Trophoblast cell (in vitro differentiated cells and primary cell): ENCODE measurements around the gene CTBP2.

ENCODE experiments used
- DNase-seq, 2 donors: peaks; one replicate each; pipeline ENCODE4 v3.0.0-alpha.2; 2016
- H2AFZ ChIP-seq: 2 replicates; pipeline ENCODE4 v1.6.1; 2013; ENCODE audit warnings: low read length, moderate library complexity, mild to moderate bottlenecking; ENCODE audit not compliant: insufficient read depth, poor library complexity
- H2AK5ac ChIP-seq: 2 replicates; pipeline ENCODE4 v1.6.1; 2013; ENCODE audit warnings: mild to moderate bottlenecking, low read length
- H2BK120ac ChIP-seq: 2 replicates; pipeline ENCODE4 v1.6.1; 2013; ENCODE audit warnings: low read length, mild to moderate bottlenecking, moderate library complexity; ENCODE audit not compliant: insufficient read depth, poor library complexity
- H2BK12ac ChIP-seq: 2 replicates; pipeline ENCODE4 v1.6.1; 2013; ENCODE audit warnings: mild to moderate bottlenecking, low read length, moderate library complexity
- H2BK5ac ChIP-seq: 2 replicates; pipeline ENCODE4 v1.6.1; 2013; ENCODE audit warnings: low read length, low read depth, moderate library complexity, mild to moderate bottlenecking; ENCODE audit not compliant: poor library complexity
- H3K14ac ChIP-seq: 2 replicates; pipeline ENCODE4 v1.6.1; 2013; ENCODE audit warnings: mild to moderate bottlenecking, low read length
- H3K18ac ChIP-seq: 2 replicates; pipeline ENCODE4 v1.6.1; 2013; ENCODE audit warnings: mild to moderate bottlenecking, low read length
- H3K23ac ChIP-seq: 2 replicates; pipeline ENCODE4 v1.6.1; 2013; ENCODE audit warnings: low read length
- H3K27ac ChIP-seq: 2 replicates; pipeline ENCODE4 v1.5.1; 2013; ENCODE audit warnings: low read depth, mild to moderate bottlenecking, inconsistent platforms, low read length, moderate library complexity
- H3K27me3 ChIP-seq: 2 replicates; pipeline ENCODE4 v1.6.1; 2013; ENCODE audit warnings: inconsistent platforms, mild to moderate bottlenecking, low read length, moderate library complexity; ENCODE audit not compliant: insufficient read depth
- H3K36me3 ChIP-seq, 2 experiments: 1 replicate in 1 of 2; 2 replicates in 1 of 2; pipeline ENCODE4 v1.6.1; 2013; ENCODE audit warnings: low read length in 2 of 2, mild to moderate bottlenecking in 2 of 2, moderate library complexity in 1 of 2; ENCODE audit not compliant: insufficient read depth in 2 of 2, control insufficient read depth in 1 of 2
- H3K4ac ChIP-seq: 2 replicates; pipeline ENCODE4 v1.6.1; 2013; ENCODE audit warnings: low read depth, mild to moderate bottlenecking, low read length, moderate library complexity
- H3K4me1 ChIP-seq, 2 experiments: 1 replicate in 1 of 2; 2 replicates in 1 of 2; pipeline ENCODE4 v1.6.1; 2013; ENCODE audit warnings: low read length in 2 of 2, mild to moderate bottlenecking in 2 of 2, moderate library complexity in 1 of 2; ENCODE audit not compliant: insufficient read depth in 2 of 2, control insufficient read depth in 1 of 2
- H3K4me2 ChIP-seq: 2 replicates; pipeline ENCODE4 v1.6.1; 2013; ENCODE audit warnings: inconsistent platforms, mild to moderate bottlenecking, low read length, moderate library complexity
- H3K4me3 ChIP-seq: 2 replicates; pipeline ENCODE4 v1.5.1; 2013; ENCODE audit warnings: mild to moderate bottlenecking, low read depth, low read length, inconsistent platforms
- H3K79me1 ChIP-seq: one replicate; pipeline ENCODE4 v1.6.1; 2013; ENCODE audit warnings: low read length
- H3K79me2 ChIP-seq: 2 replicates; pipeline ENCODE4 v1.6.1; 2013; ENCODE audit warnings: low read length, mild to moderate bottlenecking; ENCODE audit not compliant: control insufficient read depth, insufficient read depth, poor library complexity
- H3K9ac ChIP-seq: 2 replicates; pipeline ENCODE4 v1.6.1; 2013; ENCODE audit warnings: mild to moderate bottlenecking, low read length
- H3K9me3 ChIP-seq: 2 replicates; pipeline ENCODE4 v1.6.1; 2013; ENCODE audit warnings: low read depth, mild to moderate bottlenecking, control low read depth, inconsistent platforms, low read length; ENCODE audit not compliant: insufficient read depth
- H4K12ac ChIP-seq: 2 replicates; pipeline ENCODE4 v1.6.1; 2013; ENCODE audit warnings: low read depth, mild to moderate bottlenecking, low read length, moderate library complexity
- H4K8ac ChIP-seq: 2 replicates; pipeline ENCODE4 v1.6.1; 2013; ENCODE audit warnings: low read depth, mild to moderate bottlenecking, low read length, moderate library complexity
- H4K91ac ChIP-seq: one replicate; pipeline ENCODE4 v1.6.1; 2013; ENCODE audit warnings: low read depth, mild to moderate bottlenecking, low read length, moderate library complexity
- WGBS: extraction: QIAGEN DNeasy Blood & Tissue Kit; methylation state at CpG from one replicate; pipeline ENCODE4 v1.1.7; 2013; ENCODE audit warnings: missing lambda C conversion rate; ENCODE audit not compliant: insufficient read length, insufficient coverage; ENCODE audit errors: extremely low coverage; 5-methylcytosine and 5-hydroxymethylcytosine counted together

Gene CTBP2

DNA sequence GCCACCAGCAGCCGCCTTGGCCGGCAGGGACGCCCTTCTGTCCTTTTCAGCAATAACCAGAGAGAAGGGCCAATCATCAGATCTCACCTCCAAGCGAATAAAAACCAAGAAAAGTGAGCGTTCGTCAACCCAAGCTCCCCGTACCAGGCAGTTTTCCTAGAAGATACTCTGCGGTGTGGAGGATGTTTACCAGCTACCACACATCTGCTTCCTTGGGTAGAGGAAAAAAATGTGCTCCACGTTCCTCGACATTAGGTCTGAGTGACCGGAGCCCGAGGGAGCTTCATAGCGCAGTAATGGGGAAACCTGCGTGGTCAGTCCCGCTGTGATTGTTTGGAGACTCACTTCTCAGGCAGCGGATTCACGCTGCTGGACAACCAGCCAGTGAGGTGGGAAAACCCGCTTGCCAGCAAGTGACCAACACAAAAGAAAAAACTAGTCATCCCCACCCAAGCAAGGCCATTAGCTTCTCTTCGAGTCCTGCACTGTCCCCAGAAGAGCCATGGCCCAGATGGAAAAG is 145.5 kb downstream of the CTBP2 start:
- Histone ChIP-seq H2AK5ac (no peak overlapping the region), H3K14ac (no peak overlapping the region), H3K9me3 (no peaks in the 10 kb centered on the region), H4K8ac (no peak overlapping the region), H3K27ac (no peak overlapping the region), H2BK12ac (no peak overlapping the region), H3K36me3 (peaks cover 21 to 23% of the 10 kb centered on the region in 2 experiments), H3K4me3 (no peak overlapping the region), H3K79me2 (no peaks in the 10 kb centered on the region), H2AFZ (no peak overlapping the region), H3K23ac (no peak overlapping the region), H3K27me3 (no peaks in the 10 kb centered on the region), H3K79me1 (no peaks in the 10 kb centered on the region), H3K18ac (peak overlapping the region; percentile 22), H3K4ac (no peak overlapping the region), H2BK120ac (no peak overlapping the region), H4K12ac (no peak overlapping the region), H2BK5ac (no peak overlapping the region), H3K4me2 (no peak overlapping the region), H3K9ac (no peak overlapping the region), H4K91ac (no peak overlapping the region), H3K4me1 (peaks cover 14 to 18% of the 10 kb centered on the region in 2 experiments)
- no CpG with 5 or more reads among the region's 19 CpGs for WGBS
- peak; percentile 16 to 63 for DNase-seq

- WGBS = no CpG with 5 or more reads among the region's 20 CpGs
- Histone ChIP-seq H2BK5ac (no peak overlapping the region), H3K79me2 (no peaks in the 10 kb centered on the region)
Observed at GRCh38 chr10:125014086-125014830, 146.1 kb downstream of the CTBP2 start.

DNA sequence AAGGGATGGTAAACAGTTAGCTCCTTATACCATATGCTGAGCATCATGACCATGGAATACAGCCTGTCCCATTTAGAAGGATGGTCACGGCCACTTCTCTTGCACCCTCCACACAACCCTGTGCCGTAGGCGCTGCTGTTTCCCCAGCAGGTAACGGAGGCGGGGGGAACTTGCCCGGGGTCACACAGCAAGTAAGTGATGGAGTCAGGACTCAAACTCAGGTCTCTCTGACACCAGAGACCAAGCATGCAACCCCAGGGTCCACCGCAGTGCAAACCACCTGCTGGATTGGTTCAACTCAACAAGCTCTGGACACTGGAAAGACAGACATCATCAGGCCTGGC is 146.9 kb downstream of the CTBP2 start:
- Histone ChIP-seq H3K79me1 (no peaks in the 10 kb centered on the region), H2AFZ (no peak overlapping the region), H3K14ac (no peak overlapping the region), H3K27me3 (no peaks in the 10 kb centered on the region), H3K9ac (no peak overlapping the region), H3K4ac (no peak overlapping the region), H3K79me2 (no peaks in the 10 kb centered on the region), H2BK5ac (no peak overlapping the region), H2BK12ac (no peak overlapping the region), H3K4me1 (peaks cover 14 to 18% of the 10 kb centered on the region in 2 experiments), H2BK120ac (no peak overlapping the region), H3K18ac (no peak overlapping the region), H4K91ac (no peak overlapping the region), H3K27ac (no peak overlapping the region), H3K4me3 (no peak overlapping the region), H3K9me3 (no peaks in the 10 kb centered on the region), H3K23ac (no peak overlapping the region), H3K36me3 (peaks cover 21 to 23% of the 10 kb centered on the region in 2 experiments), H4K8ac (no peak overlapping the region), H4K12ac (no peak overlapping the region), H3K4me2 (no peak overlapping the region), H2AK5ac (no peak overlapping the region)
- no CpG with 5 or more reads among the region's 7 CpGs for WGBS
- no peak for DNase-seq

More at GRCh38 chr10:125014086-125014830, 146.1 kb downstream of the CTBP2 start:
- Histone ChIP-seq H3K36me3 (peaks cover 21 to 23% of the 10 kb centered on the region in 2 experiments), H4K8ac (no peak overlapping the region), H3K27me3 (no peaks in the 10 kb centered on the region), H3K9ac (no peak overlapping the region), H2AFZ (no peak overlapping the region), H3K4ac (no peak overlapping the region), H4K91ac (no peak overlapping the region), H2BK120ac (no peak overlapping the region), H2BK12ac (no peak overlapping the region), H3K23ac (no peak overlapping the region), H3K4me2 (no peak overlapping the region), H3K9me3 (no peaks in the 10 kb centered on the region), H2AK5ac (no peak overlapping the region), H3K14ac (no peak overlapping the region), H3K4me3 (no peak overlapping the region), H3K27ac (no peak overlapping the region), H3K18ac (peak overlapping the region; percentile 22), H3K4me1 (peaks cover 14 to 18% of the 10 kb centered on the region in 2 experiments), H3K79me1 (no peaks in the 10 kb centered on the region), H4K12ac (no peak overlapping the region)
- no peak for DNase-seq

- Histone ChIP-seq H3K79me1 (no peaks in the 10 kb centered on the region), H3K27me3 (no peaks in the 10 kb centered on the region), H4K91ac (no peak overlapping the region), H3K9me3 (no peaks in the 10 kb centered on the region), H3K18ac (no peak overlapping the region), H3K27ac (no peak overlapping the region), H3K23ac (no peak overlapping the region), H3K36me3 (peaks cover 21 to 23% of the 10 kb centered on the region in 2 experiments), H3K14ac (no peak overlapping the region), H2AFZ (no peak overlapping the region), H2BK120ac (no peak overlapping the region), H2BK5ac (no peak overlapping the region), H3K4me1 (peaks cover 18 to 19% of the 10 kb centered on the region in 2 experiments), H2BK12ac (no peak overlapping the region), H3K4ac (no peak overlapping the region), H3K9ac (no peak overlapping the region), H3K4me3 (no peak overlapping the region), H3K79me2 (no peaks in the 10 kb centered on the region), H4K8ac (no peak overlapping the region), H4K12ac (no peak overlapping the region), H2AK5ac (no peak overlapping the region), H3K4me2 (no peak overlapping the region)
- WGBS = no CpG with 5 or more reads among the region's 15 CpGs
- DNase-seq = no peak
Observed at GRCh38 chr10:125012851-125013528, 147.4 kb downstream of the CTBP2 start.
